ENCODE results near the gene EPN3. TPM values are rescaled to one million over a fixed set of nuclear protein-coding genes. Genes with fewer than 3 reads are reported as not detected.

Gene EPN3
- total RNA-seq, 4 donors from 2014 or later: 19.2 to 95.7 (median 57.4) TPM

- no peaks in the 10 kb centered on the region for H3K27me3 ChIP-seq
- intact Hi-C loops (cut with DNase I; ENCODE audit: low total_unique reads) (no loop called here), in situ Hi-C loops (cut with MboI; ENCODE audit: low pct_ligation_motif_present in 1 of 4, low pct_unique_long_range_greater_than_20kb in 1 of 4, low sequenced_read_pairs in 3 of 4) (no loop called here)
- WGBS, 2 donors (ENCODE audit: low coverage in 1 of 2): 85% methylated on average over 2 of the region's 2 CpGs; no CpG with 5 or more reads in 1 of the 2 donors
- DNase-seq: no peak
- no peaks in the 10 kb centered on the region for H3K4me1 ChIP-seq
- H3K36me3 ChIP-seq: no peaks in the 10 kb centered on the region
- no peak overlapping the region for H3K4me3 ChIP-seq
- TF ChIP-seq CTCF (IDR thresholded peaks at IDR 0.05): no peak
- no peak for TF ChIP-seq EP300 (IDR thresholded peaks at IDR 0.05; ENCODE audit: low read depth)
- TF ChIP-seq POLR2AphosphoS5 (IDR thresholded peaks at IDR 0.05): no peak
- TF ChIP-seq POLR2A (IDR thresholded peaks at IDR 0.05): no peak
- no peak overlapping the region for H3K27ac ChIP-seq
- no peaks in the 10 kb centered on the region for H3K9me3 ChIP-seq
Measured at GRCh38 chr17:50582741-50583140, 50.2 kb downstream of the EPN3 start.

- intact Hi-C loops (cut with DNase I; ENCODE audit: low total_unique reads) (no loop called here), in situ Hi-C loops (cut with MboI; ENCODE audit: low pct_ligation_motif_present in 1 of 4, low pct_unique_long_range_greater_than_20kb in 1 of 4, low sequenced_read_pairs in 3 of 4) (no loop called here)
- Histone ChIP-seq H3K27me3 (no peaks in the 10 kb centered on the region), H3K27ac (no peak overlapping the region), H3K4me1 (peaks cover 0 to under 1% (median 0%) of the 10 kb centered on the region in 4 donors), H3K4me3 (no peak overlapping the region), H3K9me3 (no peaks in the 10 kb centered on the region), H3K36me3 (no peaks in the 10 kb centered on the region)
- WGBS, 2 donors (ENCODE audit: low coverage in 1 of 2): 40 to 68% methylated on average over 2 to 7 of the region's 7 CpGs
- no peak for TF ChIP-seq POLR2A (IDR thresholded peaks at IDR 0.05)
- TF ChIP-seq POLR2AphosphoS5 (IDR thresholded peaks at IDR 0.05): no peak
- TF ChIP-seq EP300 (IDR thresholded peaks at IDR 0.05; ENCODE audit: low read depth): no peak
- no peak for TF ChIP-seq CTCF (IDR thresholded peaks at IDR 0.05)
- no peak for DNase-seq
Measured at GRCh38 chr17:50583641-50584040, 51.1 kb downstream of the EPN3 start.

GRCh38 chr17:50584116-50584515, 51.6 kb downstream of the EPN3 start:
- no peaks in the 10 kb centered on the region for H3K36me3 ChIP-seq
- no peak overlapping the region for H3K4me3 ChIP-seq
- H3K4me1 ChIP-seq: peaks cover 0 to 5% (median 1%) of the 10 kb centered on the region in 4 donors
- H3K9me3 ChIP-seq: no peaks in the 10 kb centered on the region
- no peak for TF ChIP-seq POLR2AphosphoS5 (IDR thresholded peaks at IDR 0.05)
- TF ChIP-seq CTCF (IDR thresholded peaks at IDR 0.05): no peak
- no peak for TF ChIP-seq EP300 (IDR thresholded peaks at IDR 0.05; ENCODE audit: low read depth)
- TF ChIP-seq POLR2A (IDR thresholded peaks at IDR 0.05): no peak
- intact Hi-C loops (cut with DNase I; ENCODE audit: low total_unique reads) (no loop called here), in situ Hi-C loops (cut with MboI; ENCODE audit: low pct_ligation_motif_present in 1 of 4, low pct_unique_long_range_greater_than_20kb in 1 of 4, low sequenced_read_pairs in 3 of 4) (no loop called here)
- no peak overlapping the region for H3K27ac ChIP-seq
- 83 to 84% methylated on average over 1 to 4 of the region's 4 CpGs for WGBS, 2 donors (ENCODE audit: low coverage in 1 of 2)
- no peaks in the 10 kb centered on the region for H3K27me3 ChIP-seq
- no peak for DNase-seq

GRCh38 chr17:50584749-50585148, 52.2 kb downstream of the EPN3 start:
- intact Hi-C loops (cut with DNase I; ENCODE audit: low total_unique reads): no loop called here
- no peak overlapping the region for H3K27ac ChIP-seq
- WGBS, 2 donors (ENCODE audit: low coverage in 1 of 2): 40 to 84% methylated on average over 2 to 5 of the region's 6 CpGs
- H3K9me3 ChIP-seq: no peaks in the 10 kb centered on the region
- no peaks in the 10 kb centered on the region for H3K36me3 ChIP-seq
- DNase-seq: no peak
- no peaks in the 10 kb centered on the region for H3K27me3 ChIP-seq
- in situ Hi-C loops (cut with MboI; ENCODE audit: low pct_ligation_motif_present in 1 of 4, low pct_unique_long_range_greater_than_20kb in 1 of 4, low sequenced_read_pairs in 3 of 4): no loop called here
- TF ChIP-seq POLR2A (IDR thresholded peaks at IDR 0.05) (no peak), POLR2AphosphoS5 (IDR thresholded peaks at IDR 0.05) (no peak), CTCF (IDR thresholded peaks at IDR 0.05) (no peak), EP300 (IDR thresholded peaks at IDR 0.05; ENCODE audit: low read depth) (no peak)
- peaks cover 0 to 11% (median 4%) of the 10 kb centered on the region in 4 donors for H3K4me1 ChIP-seq
- H3K4me3 ChIP-seq: no peak overlapping the region
